NT2/D1 (cell line): ENCODE results near the gene SPNS3.

ENCODE experiments used
- SUZ12 ChIP-seq: IDR thresholded peaks from 2 replicates; pipeline ENCODE4 v1.6.1; 2011; ENCODE audit not compliant: insufficient read length, insufficient read depth; ENCODE audit errors: extremely low read depth
- YY1 ChIP-seq: IDR thresholded peaks from 2 replicates; pipeline ENCODE4 v1.6.1; 2011; ENCODE audit not compliant: insufficient read length, insufficient read depth

DNA sequence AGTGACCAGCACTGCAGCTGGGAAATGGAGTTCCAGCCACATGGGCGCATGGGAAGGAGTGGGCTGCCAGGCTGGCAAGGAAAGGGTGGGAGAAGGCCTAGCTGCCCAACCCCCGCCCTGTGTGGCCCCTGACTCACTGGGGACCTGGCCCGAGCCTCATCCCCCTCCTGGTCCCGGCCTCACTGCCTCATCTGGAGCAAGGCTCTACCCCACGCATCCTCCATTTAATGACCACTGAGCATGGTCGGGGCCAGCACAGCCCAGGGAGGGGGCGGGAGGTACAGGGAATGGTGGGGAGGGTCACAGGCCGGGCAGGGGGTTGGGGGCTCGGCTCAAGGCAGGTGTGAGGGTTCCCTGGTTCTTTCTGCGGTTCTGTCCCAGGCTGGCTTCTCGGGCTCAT lies 81.0 kb downstream of the SPNS3 start:
- no peak for TF ChIP-seq SUZ12
- TF ChIP-seq YY1: no peak
